ENCODE data around the gene LDAH. TPM values are rescaled to one million over a fixed set of nuclear protein-coding genes. Genes with fewer than 3 reads are reported as not detected.

Gene LDAH
- total RNA-seq, 1 experiment from 2014 or later = 17.2 TPM

- CTCF ChIA-PET = no interaction called here
- Histone ChIP-seq H3K9me3 (ENCODE audit: control insufficient read depth, insufficient read depth, low read depth, low read length) (no peaks in the 10 kb centered on the region), H3K36me3 (ENCODE audit: control insufficient read depth, insufficient read depth, low read length) (no peaks in the 10 kb centered on the region), H3K27ac (ENCODE audit: low read length) (no peak overlapping the region), H3K4me1 (ENCODE audit: control insufficient read depth, insufficient read depth, low read length) (no peaks in the 10 kb centered on the region), H3K27me3 (ENCODE audit: control insufficient read depth, insufficient read depth, low read length) (no peaks in the 10 kb centered on the region), H3K4me3 (ENCODE audit: low read depth in 2 of 2, low read length in 2 of 2) (no peak overlapping the region)
- POLR2A ChIA-PET = no interaction called here
- intact Hi-C loops (cut with micrococcal nuclease; ENCODE audit: unreplicated experiment) = no loop called here
- ATAC-seq (no peak), DNase-seq (ENCODE audit: low read depth, low spot score) (no peak)
- in situ Hi-C loops (cut with HindIII; ENCODE audit: low pct_unique_long_range_greater_than_20kb, low sequenced_read_pairs) = no loop called here
- TF ChIP-seq TCF7L2 (IDR thresholded peaks at IDR 0.05; ENCODE audit: low read depth, low read length) (no peak), REST (IDR thresholded peaks at IDR 0.05; ENCODE audit: insufficient read depth in 1 of 2, low read depth in 2 of 2, low read length in 1 of 2) (no peak), SIN3A (IDR thresholded peaks at IDR 0.05; ENCODE audit: borderline replicate concordance, insufficient read depth, low read depth, low read length) (no peak), CTCF (IDR thresholded peaks at IDR 0.05) (no peak), POLR2AphosphoS5 (IDR thresholded peaks at IDR 0.05; ENCODE audit: low read depth, low read length) (no peak)
- no TSS peak for BruUV-seq (replicated peaks)
Measured at GRCh38 chr2:20706786-20707185, 116.1 kb downstream of the LDAH start.

GRCh38 chr2:20706217-20706616, 116.7 kb downstream of the LDAH start:
- no TSS peak for BruUV-seq (replicated peaks)
- POLR2A ChIA-PET = no interaction called here
- Histone ChIP-seq H3K4me3 (ENCODE audit: low read depth in 2 of 2, low read length in 2 of 2) (no peak overlapping the region), H3K36me3 (ENCODE audit: control insufficient read depth, insufficient read depth, low read length) (no peaks in the 10 kb centered on the region), H3K27ac (ENCODE audit: low read length) (no peak overlapping the region), H3K4me1 (ENCODE audit: control insufficient read depth, insufficient read depth, low read length) (no peaks in the 10 kb centered on the region), H3K27me3 (ENCODE audit: control insufficient read depth, insufficient read depth, low read length) (no peaks in the 10 kb centered on the region), H3K9me3 (ENCODE audit: control insufficient read depth, insufficient read depth, low read depth, low read length) (no peaks in the 10 kb centered on the region)
- intact Hi-C loops (cut with micrococcal nuclease; ENCODE audit: unreplicated experiment) (no loop called here), in situ Hi-C loops (cut with HindIII; ENCODE audit: low pct_unique_long_range_greater_than_20kb, low sequenced_read_pairs) (no loop called here)
- CTCF ChIA-PET = no interaction called here
- TF ChIP-seq REST (IDR thresholded peaks at IDR 0.05; ENCODE audit: insufficient read depth in 1 of 2, low read depth in 2 of 2, low read length in 1 of 2) (no peak), POLR2AphosphoS5 (IDR thresholded peaks at IDR 0.05; ENCODE audit: low read depth, low read length) (no peak), CTCF (IDR thresholded peaks at IDR 0.05) (no peak), TCF7L2 (IDR thresholded peaks at IDR 0.05; ENCODE audit: low read depth, low read length) (no peak), SIN3A (IDR thresholded peaks at IDR 0.05; ENCODE audit: borderline replicate concordance, insufficient read depth, low read depth, low read length) (no peak)
- ATAC-seq (no peak), DNase-seq (ENCODE audit: low read depth, low spot score) (no peak)

Data from Panc1 (cell line).